Endothelial cell of hepatic sinusoid (primary cell): ENCODE measurements around the gene CACNA1C.

Experiments used
- in situ Hi-C: cut with HindIII; loops from 2 replicates; pipeline ENCODE4 v1.10.0; 2017; ENCODE audit warnings: low sequenced_read_pairs

Gene CACNA1C

GRCh38 chr12:2460051-2460670 lies 407.4 kb downstream of the CACNA1C start:
- in situ Hi-C loops = no loop called here

GRCh38 chr12:2461046-2461445 lies 408.3 kb downstream of the CACNA1C start:
- in situ Hi-C loops = no loop called here

GRCh38 chr12:2461645-2462044 lies 408.9 kb downstream of the CACNA1C start:
- in situ Hi-C loops = no loop called here

GRCh38 chr12:2462087-2462486 lies 409.3 kb downstream of the CACNA1C start:
- in situ Hi-C loops = no loop called here

GRCh38 chr12:2463719-2464118 lies 410.9 kb downstream of the CACNA1C start:
- in situ Hi-C loops = no loop called here

GRCh38 chr12:2465681-2466080 lies 412.9 kb downstream of the CACNA1C start:
- in situ Hi-C loops = no loop called here

GRCh38 chr12:2466211-2466610 lies 413.4 kb downstream of the CACNA1C start:
- in situ Hi-C loops = no loop called here

GRCh38 chr12:2467447-2468195 lies 414.8 kb downstream of the CACNA1C start:
- in situ Hi-C loops = no loop called here

- in situ Hi-C loops = loop anchor here (5.0 kb wide), 2 partner anchors 44 to 79 kb away; no protein-coding TSS in a partner anchor
Measured at GRCh38 chr12:2475984-2476383, 423.2 kb downstream of the CACNA1C start.

- in situ Hi-C loops = loop anchor here (5.0 kb wide), 2 partner anchors 45 to 80 kb away; no protein-coding TSS in a partner anchor
Measured at GRCh38 chr12:2477009-2477766, 424.4 kb downstream of the CACNA1C start.

- in situ Hi-C loops = loop anchor here (5.0 kb wide), 2 partner anchors 48 to 83 kb away; no protein-coding TSS in a partner anchor
Measured at GRCh38 chr12:2479851-2480535, 427.2 kb downstream of the CACNA1C start.

GRCh38 chr12:2481346-2481745 lies 428.6 kb downstream of the CACNA1C start:
- in situ Hi-C loops = no loop called here

GRCh38 chr12:2481951-2482350 lies 429.2 kb downstream of the CACNA1C start:
- in situ Hi-C loops = no loop called here

- in situ Hi-C loops = no loop called here
Measured at GRCh38 chr12:2482938-2483660, 430.3 kb downstream of the CACNA1C start.

GRCh38 chr12:2483713-2484112 lies 430.9 kb downstream of the CACNA1C start:
- in situ Hi-C loops = no loop called here

- in situ Hi-C loops = no loop called here
Measured at GRCh38 chr12:2484141-2484776, 431.5 kb downstream of the CACNA1C start.

- in situ Hi-C loops = no loop called here
Measured at GRCh38 chr12:2485681-2486080, 432.9 kb downstream of the CACNA1C start.

- in situ Hi-C loops = no loop called here
Measured at GRCh38 chr12:2486796-2487195, 434.0 kb downstream of the CACNA1C start.

GRCh38 chr12:2487278-2487677 lies 434.5 kb downstream of the CACNA1C start:
- in situ Hi-C loops = no loop called here

GRCh38 chr12:2488131-2488530 lies 435.3 kb downstream of the CACNA1C start:
- in situ Hi-C loops = no loop called here
